ENCODE measurements around the gene C1QTNF1.

C1QTNF1 gene

DNA sequence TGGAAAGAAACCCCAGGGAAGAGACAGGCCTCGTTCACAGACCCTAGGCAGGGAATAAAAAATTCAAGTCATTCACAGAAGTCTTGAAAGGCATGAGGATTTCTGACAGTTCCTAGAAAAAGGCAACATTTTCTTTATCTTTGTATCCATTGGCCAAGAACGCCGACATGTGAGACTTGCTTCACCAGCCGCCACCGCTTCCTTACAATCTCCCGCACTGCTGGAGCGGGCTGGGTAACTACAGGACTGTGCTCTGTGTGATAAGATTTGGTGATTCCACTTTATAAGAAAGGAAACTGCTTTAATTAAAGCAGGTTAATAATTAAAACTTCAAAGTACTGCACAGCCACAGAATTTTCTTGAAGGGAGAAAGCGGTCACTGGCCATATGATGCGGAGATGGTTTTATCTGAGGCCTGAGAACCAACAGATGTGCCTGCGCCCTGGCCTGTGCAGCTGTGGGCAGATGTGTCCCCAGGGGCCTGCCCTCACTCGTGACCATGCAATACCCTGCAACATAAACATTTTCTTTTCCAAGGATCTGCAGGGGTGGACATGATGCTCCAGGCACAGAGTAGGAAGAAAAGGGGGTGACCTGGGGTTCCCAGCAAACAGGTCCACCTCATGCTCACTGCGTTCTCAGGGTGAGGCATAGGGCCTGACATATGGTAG, 31.3 kb upstream of the C1QTNF1 start:
- DNase-seq (ENCODE audit: low read depth): no peak

DNA sequence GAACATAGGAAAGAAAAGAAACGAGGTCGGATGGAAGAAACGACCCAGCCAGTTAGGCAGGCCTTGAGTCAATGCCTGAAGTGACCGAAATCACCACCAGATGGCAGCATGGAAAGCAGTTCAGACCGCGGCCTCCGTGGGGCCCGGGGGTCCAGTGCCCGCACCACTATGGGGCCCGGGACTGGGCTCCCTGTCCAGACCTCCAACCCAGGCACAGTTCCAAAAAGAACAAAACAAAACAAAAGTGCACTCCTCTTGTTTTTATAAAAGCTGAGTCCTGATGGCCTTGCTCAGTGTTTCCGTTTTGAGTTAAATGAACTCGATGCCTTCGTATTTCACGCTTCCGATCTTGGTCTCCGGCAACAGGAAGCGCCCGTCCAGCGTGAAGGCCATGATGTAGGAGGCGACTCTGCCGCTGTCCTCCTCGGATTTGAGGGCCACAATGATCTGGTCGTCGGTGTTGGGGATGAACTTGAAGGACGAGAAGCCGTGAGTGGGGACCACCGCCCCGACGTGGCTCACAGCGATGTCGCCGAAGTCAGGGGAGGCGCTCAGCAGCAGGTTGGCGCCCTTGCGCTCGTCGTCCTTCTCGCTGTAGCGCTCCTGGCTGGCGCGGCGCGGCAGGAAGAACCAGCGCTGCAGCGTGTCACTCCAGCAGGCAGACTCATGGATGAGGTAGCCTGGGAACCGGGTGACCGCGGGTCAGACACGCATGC, 30.6 kb upstream of the C1QTNF1 start:
- DNase-seq (ENCODE audit: low read depth): no peak

- no peak for DNase-seq (ENCODE audit: low read depth)
Measured at GRCh38 chr17:78993981-78994671, 29.8 kb upstream of the C1QTNF1 start.

- no peak for DNase-seq (ENCODE audit: low read depth)
Measured at GRCh38 chr17:78995022-78995760, 28.8 kb upstream of the C1QTNF1 start.

DNA sequence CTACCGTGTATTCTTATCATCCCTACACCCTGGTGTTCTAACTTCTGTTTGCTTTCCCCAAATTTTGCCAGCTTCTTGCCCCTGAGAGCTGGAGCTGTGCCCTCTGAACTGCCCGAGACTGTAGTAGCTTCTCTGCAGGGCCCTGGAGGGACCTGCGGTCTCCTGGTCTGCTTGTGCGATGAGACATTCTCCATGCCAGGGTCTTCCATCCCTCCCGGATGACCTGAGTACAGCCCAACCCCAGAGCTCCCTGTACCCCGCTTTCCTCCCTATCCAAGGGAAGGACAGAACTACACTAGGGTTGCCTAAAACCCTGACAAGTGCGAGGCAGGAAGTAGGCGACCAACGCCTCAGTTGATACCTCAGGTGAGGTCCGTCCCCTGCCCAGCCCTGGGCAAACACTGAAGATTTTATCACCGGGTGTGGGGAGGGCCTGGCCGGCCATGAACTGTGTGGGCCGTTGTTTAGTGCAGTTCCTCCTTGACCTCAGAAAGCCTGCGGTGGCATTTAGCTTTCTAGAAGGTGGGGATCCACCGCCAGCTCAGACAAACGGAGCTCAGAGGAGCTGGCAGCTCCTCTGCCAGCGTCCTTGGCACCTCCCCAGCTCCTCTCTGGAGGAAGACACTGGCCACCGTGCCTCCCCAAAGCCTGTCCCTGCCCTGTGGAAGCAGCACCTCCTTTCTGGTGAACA, 28.1 kb upstream of the C1QTNF1 start:
- DNase-seq (ENCODE audit: low read depth): no peak

DNA sequence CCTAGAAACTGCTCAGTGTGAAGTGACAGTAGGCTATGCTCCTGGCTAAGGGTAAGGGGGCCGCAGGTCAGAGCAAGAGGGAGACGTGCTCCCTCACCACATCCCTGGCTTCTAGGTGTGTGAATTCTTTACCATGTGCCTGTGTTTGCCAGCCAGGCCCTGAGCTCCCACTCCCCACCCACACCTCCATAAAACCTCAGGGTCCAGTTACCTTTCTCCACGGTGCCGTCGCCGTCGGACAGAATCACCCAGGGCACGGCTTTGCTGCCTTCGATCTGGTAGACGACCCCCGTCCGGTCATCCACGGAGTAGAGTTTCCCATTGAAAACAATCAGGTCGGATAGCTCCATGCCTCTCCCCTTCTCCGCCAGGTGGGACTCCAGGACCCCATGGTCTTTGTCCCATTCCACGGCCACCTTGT, 27.2 kb upstream of the C1QTNF1 start:
- no peak for DNase-seq (ENCODE audit: low read depth)

DNA sequence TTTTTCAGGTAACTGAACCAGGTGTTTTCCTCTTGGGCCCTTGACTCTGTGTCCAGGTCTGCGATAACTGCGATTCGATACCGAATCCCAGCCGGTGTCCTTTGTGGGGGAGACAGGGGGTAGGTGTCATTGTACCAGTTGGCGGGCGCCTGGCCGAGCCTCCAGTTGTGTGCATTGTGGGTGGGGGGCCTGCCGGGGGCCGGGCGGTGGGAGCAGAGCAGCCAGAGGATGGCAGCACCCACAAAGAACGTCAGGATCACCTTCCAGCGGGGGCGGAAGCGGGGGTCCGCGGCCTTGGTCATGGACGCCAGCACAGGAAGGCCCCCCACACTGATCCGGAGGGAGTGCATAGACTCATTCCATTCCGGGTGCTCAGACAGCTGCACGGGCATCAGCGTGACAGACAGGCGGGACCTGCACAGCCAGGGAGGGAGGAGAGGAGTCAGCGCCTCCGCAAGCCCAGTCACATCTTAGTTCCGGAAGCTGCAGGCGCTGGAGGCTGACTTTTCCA, 26.7 kb upstream of the C1QTNF1 start:
- DNase-seq (ENCODE audit: low read depth): no peak

DNA sequence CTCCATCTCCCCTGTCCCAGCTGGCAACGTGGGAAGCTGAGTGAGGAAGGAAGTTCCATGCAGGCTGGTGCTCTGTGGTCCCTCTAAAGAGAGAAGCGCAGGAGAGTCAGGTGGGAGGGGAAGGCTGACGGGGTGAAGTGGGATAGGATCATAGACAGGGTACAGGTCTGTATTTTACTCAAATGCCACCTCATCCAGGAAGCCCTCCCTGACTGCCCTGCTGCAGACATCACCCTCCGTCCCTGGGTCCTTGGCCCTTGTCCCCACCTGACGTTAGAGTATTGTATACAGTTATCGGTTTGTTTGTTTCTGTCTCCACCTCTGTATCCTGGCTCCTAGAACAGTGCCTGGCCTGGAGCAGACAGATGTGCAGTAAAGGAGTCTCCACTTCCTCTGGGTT, 26.1 kb upstream of the C1QTNF1 start:
- DNase-seq (ENCODE audit: low read depth): no peak

GRCh38 chr17:78998311-78999055, 25.5 kb upstream of the C1QTNF1 start:
- DNase-seq (ENCODE audit: low read depth): no peak

- DNase-seq (ENCODE audit: low read depth): no peak
Measured at GRCh38 chr17:78999056-78999768, 24.8 kb upstream of the C1QTNF1 start.

GRCh38 chr17:78999947-79000395, 24.0 kb upstream of the C1QTNF1 start:
- DNase-seq (ENCODE audit: low read depth): no peak

GRCh38 chr17:79000396-79001189, 23.4 kb upstream of the C1QTNF1 start:
- no peak for DNase-seq (ENCODE audit: low read depth)

DNA sequence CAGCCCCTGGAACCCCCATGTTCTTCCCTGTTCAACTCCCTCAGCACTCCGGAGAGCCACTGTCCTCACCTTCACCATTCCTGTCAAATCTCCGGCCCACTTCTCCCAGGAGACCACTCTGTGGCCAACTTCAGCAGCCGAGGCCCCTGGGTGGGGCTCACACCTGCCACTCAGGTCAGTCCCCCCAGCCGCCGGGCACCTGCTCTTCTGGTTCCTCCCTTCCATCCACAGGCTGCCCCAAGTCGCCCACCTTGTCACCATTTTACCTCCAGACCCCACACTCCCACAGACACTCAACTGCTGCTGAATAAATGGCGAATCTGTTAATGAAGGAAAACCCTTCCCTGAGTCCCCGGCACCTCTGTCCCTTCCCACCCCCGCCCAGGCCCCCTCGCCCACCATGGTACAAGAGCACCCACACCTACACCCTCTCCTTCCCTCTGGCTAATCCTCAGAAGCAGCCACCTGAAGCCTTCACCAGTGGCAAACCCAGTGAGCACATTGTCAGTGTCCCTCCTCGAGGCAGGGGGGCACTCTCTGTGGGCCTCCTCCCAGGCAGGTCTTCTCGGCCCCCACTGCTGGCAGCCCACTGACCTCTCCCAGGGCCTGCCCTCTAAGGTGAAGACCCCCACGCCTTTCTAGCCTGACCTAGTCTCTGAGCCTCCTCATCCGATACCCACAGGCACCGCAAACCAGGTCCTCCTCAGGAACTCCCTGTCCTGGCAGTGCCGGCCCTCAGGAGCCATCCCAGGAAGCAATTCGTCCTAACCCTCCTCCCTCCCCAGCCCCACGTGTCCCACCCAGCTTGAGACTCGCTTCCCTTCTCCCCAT, 22.6 kb upstream of the C1QTNF1 start:
- DNase-seq (ENCODE audit: low read depth): no peak

DNA sequence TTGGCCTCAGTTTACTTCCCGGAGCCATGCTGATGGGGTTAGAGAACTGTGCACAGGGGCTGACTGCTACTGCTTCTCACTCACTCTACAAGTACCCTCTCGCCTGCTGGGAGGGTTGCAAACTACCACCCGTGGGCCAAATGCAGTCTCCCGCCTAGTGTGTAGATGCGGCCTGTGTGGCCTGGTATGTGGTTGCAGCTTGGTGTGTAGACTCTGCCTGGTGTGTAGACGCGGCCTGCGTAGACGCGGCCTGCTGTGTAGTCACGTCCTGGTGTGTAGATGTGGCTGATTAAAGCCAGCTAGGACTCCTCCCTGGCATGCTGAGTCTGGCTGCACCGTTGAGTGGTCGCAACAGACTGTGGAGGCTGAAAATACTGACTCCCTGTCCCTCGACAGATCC, 21.7 kb upstream of the C1QTNF1 start:
- DNase-seq (ENCODE audit: low read depth): no peak

DNA sequence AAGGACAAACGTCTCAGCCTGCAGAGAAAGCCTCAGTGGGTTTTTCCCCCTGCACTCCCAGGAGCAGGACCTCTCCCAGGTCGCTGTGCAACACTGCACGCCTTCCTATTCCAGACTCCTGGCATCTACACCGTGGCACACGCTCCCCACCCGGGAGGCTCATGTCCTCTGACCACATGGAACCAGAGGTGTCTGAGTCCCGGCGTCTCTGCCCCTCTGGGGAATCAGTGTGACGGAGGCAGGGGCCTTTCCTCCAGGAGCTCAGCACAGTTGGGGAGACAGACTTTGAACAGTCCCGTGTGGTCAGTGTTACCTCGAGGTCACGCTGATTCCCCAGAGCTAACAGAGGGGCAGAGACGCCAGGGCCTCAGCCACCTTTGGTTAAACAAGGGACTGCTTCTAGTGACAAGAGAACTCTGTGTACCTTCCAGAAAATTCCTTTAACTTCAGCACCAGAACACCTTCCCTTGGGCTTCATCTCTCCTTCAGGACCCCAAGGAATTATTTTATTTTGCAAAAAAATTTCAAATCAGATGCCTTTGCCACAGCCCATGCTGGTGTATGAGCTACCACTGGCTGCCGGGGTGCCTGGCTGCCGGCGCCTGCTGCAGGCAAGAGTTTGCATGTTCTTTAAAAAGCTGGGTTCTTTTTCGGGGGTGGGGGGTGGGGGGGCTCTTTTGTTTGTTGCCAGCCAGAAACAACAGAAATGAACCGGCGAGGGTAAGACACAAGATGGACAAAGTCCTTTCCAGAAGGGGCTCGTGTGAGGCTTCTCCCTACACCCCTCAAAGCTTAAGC, 21.0 kb upstream of the C1QTNF1 start:
- DNase-seq (ENCODE audit: low read depth): no peak

DNA sequence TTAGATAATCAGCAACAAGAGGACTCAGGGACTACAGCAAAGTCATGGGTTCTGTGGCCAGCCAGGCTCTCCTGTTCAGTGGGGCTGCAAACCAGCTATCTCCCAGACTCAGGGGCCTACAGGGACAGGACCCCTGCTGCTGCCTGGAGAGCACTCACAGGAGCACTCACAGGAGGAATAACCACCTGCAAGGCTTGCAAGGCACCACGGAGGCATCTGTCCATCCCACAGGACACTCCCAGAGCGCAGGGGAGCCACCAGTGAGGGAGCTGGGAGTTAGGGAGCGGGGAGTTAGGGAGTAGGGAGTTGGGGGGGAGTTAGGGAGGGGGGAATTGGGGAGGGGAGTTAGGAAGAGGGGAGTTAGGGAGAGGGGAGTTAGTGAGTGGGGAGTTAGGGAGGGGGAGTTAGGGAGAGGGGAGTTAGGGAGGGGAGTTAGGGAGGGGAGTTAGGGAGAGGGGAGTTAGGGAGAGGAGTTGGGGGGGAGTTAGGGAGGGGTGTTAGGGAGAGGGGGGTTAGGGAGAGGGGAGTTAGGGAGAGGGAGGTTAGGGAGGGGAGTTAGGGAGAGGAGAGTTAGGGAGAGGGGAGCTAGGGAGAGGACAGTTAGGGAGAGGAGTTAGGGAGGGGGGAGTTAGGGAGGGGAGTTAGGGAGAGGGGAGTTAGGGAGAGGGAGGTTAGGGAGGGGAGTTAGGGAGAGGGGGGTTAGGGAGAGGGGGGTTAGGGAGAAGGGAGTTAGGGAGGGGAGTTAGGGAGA, 20.1 kb upstream of the C1QTNF1 start:
- DNase-seq (ENCODE audit: low read depth): no peak

All from HS-27A (cell line).